Lower leg skin (tissue), 4 donors: ENCODE data around the gene ADORA1. TPM values are rescaled to one million over a fixed set of nuclear protein-coding genes. Genes with fewer than 3 reads are reported as not detected.

ENCODE experiments used
- DNase-seq, 2 donors: peaks; one replicate each; pipeline ENCODE4 v3.0.0-alpha.2; 2019; ENCODE audit warnings: low spot score in 2 of 2
- H3K4me3 ChIP-seq: fragments of 200-600 bp; sonication (generic); 2 replicates; pipeline ENCODE4 v1.5.1; 2017; ENCODE audit warnings: mild to moderate bottlenecking, low read depth; ENCODE audit not compliant: poor library complexity, severe bottlenecking
- CTCF ChIP-seq, 3 donors: fragments of 450-650 bp; IDR thresholded peaks; one replicate each; pipeline ENCODE4 v1.5.1; 2016; ENCODE audit warnings: antibody characterized with exemption in 3 of 3, mild to moderate bottlenecking in 3 of 3, moderate library complexity in 2 of 3
- POLR2A ChIP-seq, 2 donors: fragments of 450-650 bp; IDR thresholded peaks; one replicate each; pipeline ENCODE4 v1.6.1; 2016 to 2017; ENCODE audit warnings: antibody characterized with exemption in 2 of 2, mild to moderate bottlenecking in 1 of 2, moderate library complexity in 1 of 2
- WGBS, 2 donors: methylation state at CpG; one replicate each; pipeline ENCODE4 v1.1.5; 2018; 5-methylcytosine and 5-hydroxymethylcytosine counted together
- intact Hi-C: fragments of 100-400 bp; cut with DNase I; formaldehyde crosslinking; loops from one replicate; pipeline ENCODE4 v1.15.0; 2023; ENCODE audit warnings: low total_unique reads
- total RNA-seq, 4 donors: library from RNA; depleted of rRNA; stranded (reverse); fragments of >200 nt; gene quantifications; one replicate each; pipeline ENCODE4 v1.1.0, GENCODE V29; 2016

Gene ADORA1
- total RNA-seq, 4 donors from 2014 or later, result 1.8 to 7.7 (median 5.3) TPM

- WGBS, 2 donors, result 89 to 91% methylated on average over 5 of the region's 5 CpGs
- DNase-seq, result no peak
- TF ChIP-seq CTCF (IDR thresholded peaks at IDR 0.05) (no peak), POLR2A (IDR thresholded peaks at IDR 0.05) (no peak)
- intact Hi-C loops, result no loop called here
- H3K4me3 ChIP-seq, result no peak overlapping the region
Measured at GRCh38 chr1:203148127-203148526, 20.6 kb downstream of the ADORA1 start.

GRCh38 chr1:203148579-203148978 is 21.1 kb downstream of the ADORA1 start:
- TF ChIP-seq POLR2A (IDR thresholded peaks at IDR 0.05), result no peak
- no peak for TF ChIP-seq CTCF (IDR thresholded peaks at IDR 0.05)
- WGBS, 2 donors, result 85 to 91% methylated on average over 12 of the region's 12 CpGs
- DNase-seq, result no peak
- intact Hi-C loops, result no loop called here
- no peak overlapping the region for H3K4me3 ChIP-seq

DNA sequence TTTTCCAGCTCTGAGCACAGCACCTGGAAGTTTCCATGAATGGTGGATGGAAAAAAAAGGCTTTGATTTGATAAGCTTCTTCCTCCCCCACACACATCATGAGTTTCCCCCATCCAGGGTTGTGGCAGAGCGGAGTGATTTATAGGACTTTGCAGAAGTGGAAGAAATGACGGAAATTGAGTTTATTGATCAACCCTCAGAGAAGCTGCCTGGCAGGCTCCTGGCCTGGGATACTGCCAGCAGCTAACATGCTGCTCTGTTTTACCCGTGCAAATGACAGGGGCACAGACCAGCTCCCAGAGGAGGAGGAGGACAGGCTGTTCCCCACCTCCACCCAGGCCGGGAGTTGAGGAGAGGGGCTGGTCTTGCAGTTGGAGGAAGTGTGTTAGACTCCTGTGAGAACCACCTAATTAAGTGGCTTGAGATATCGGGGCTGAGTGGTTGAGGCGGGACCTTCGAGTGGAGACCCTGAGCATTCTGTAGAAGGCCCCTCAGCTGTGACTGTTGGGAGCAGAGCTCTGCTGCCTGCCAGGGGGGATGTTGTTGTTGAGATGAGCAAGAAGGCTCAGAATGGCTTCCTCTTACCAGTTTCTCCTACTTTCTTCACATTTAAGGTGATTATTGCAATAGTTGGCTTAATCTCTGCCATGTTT is 21.8 kb downstream of the ADORA1 start:
- no peak overlapping the region for H3K4me3 ChIP-seq
- no peak for DNase-seq
- 69 to 77% methylated on average over 7 of the region's 7 CpGs for WGBS, 2 donors
- intact Hi-C loops, result no loop called here
- TF ChIP-seq CTCF (IDR thresholded peaks at IDR 0.05), result no peak
- TF ChIP-seq POLR2A (IDR thresholded peaks at IDR 0.05), result no peak

GRCh38 chr1:203150511-203151297 is 23.2 kb downstream of the ADORA1 start:
- no peak for TF ChIP-seq POLR2A (IDR thresholded peaks at IDR 0.05)
- 74 to 76% methylated on average over 9 of the region's 9 CpGs for WGBS, 2 donors
- no peak for DNase-seq
- intact Hi-C loops, result no loop called here
- no peak overlapping the region for H3K4me3 ChIP-seq

DNA sequence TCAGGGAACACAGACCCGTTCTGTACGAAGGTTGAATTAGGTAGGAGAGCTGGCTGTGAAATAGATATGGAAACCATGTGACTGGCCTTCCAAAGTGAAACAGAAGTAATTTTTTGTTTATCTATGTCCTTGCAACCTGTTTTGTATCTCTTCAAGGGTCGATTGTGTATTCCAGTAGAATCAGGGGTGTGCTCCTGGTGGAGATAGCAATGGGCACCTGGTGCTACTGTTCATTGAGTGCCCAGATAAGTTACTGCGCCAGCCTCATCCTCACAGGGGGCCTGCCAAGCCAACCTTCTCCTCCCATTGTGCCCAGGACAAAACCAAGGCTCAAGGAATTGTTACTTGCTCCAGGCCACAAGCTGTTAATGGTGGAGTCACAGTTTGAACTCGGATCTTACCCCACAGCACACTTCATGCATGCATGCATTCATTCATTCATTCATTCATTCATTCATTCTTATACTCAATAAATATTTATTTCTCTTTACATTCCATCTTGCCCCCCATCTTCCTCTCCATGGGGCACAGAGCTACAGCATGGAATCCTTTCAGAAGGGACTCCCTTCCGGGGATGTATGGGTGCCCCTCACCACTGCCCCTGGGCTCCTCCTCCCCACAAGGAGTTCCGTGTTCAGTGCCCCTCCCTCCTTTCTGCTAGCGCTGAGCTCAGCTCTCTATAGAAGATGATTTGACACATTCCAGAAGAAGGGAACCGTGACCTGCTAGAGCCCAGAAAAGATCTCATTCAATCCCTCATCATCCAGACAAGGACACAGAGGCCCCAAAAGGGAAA is 24.0 kb downstream of the ADORA1 start:
- 59 to 69% methylated on average over 9 of the region's 9 CpGs for WGBS, 2 donors
- intact Hi-C loops, result no loop called here
- no peak for DNase-seq
- no peak overlapping the region for H3K4me3 ChIP-seq
- TF ChIP-seq POLR2A (IDR thresholded peaks at IDR 0.05), result no peak

DNA sequence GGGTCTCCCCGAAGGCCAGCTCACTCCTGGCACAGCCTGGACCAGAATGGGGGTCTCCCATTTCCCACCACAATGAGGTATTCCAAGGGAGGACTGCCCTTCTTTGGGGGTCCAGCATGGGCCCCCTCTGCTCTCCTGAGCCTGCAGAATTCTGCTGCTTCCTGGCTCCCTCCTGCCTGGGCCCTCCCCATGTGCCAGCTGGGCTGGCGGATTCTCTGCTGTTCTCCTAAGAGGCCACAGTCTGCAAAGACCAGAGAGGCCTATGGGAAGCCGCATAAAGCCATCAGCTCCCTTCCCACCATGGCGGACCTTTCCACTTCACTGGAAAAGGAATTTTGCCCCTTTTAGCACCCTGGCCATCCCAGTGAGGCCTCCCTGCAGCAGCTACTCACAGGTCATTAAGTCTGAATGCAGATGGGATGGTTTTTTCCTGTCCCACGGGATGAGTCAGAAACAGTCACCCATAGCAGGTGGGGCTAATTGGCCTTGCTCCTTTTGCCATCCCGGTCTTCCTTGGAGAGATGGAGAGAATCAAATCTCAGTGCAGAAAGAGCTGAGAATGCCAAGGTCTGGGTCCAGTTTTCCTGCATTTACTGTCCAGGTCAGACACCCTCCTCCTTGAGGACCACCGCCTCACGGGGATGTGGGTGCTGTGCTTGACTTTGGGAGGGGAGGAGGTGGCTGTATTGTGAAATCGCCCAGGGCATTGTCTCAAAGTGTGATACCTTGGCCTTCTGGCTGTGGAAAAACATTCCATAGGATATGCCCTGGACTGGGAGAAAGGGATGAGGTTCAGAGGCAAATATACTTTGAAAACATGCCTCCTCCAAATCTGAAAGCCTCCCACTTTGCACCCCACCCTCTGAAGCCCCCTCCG is 24.9 kb downstream of the ADORA1 start:
- no peak for DNase-seq
- TF ChIP-seq CTCF (IDR thresholded peaks at IDR 0.05) (no peak), POLR2A (IDR thresholded peaks at IDR 0.05) (no peak)
- no peak overlapping the region for H3K4me3 ChIP-seq
- 62 to 71% methylated on average over 10 of the region's 10 CpGs for WGBS, 2 donors
- intact Hi-C loops, result loop anchor here (1.0 kb wide), 1 partner anchor 42 kb away; no protein-coding TSS in a partner anchor
